ENCODE data around the gene ARHGEF16. TPM values are rescaled to one million over a fixed set of nuclear protein-coding genes. Genes with fewer than 3 reads are reported as not detected.

ARHGEF16 gene
- total RNA-seq, 1 experiment from 2014 or later: 25.1 TPM

- H3K36me3 ChIP-seq (ENCODE audit: low read depth): no peaks in the 10 kb centered on the region
- H2AFZ ChIP-seq: no peak overlapping the region
- no peaks in the 10 kb centered on the region for H3K9me2 ChIP-seq (ENCODE audit: insufficient read depth)
- no peak for DNase-seq
- H3K4me3 ChIP-seq: no peak overlapping the region
- BruUV-seq (replicated peaks): no TSS peak
- H3K27me3 ChIP-seq (ENCODE audit: insufficient read depth, low read depth): no peaks in the 10 kb centered on the region
- ChIA-PET POLR2A (ENCODE audit: unreplicated experiment) (no interaction called here), CTCF (no interaction called here)
- intact Hi-C loops (cut with micrococcal nuclease; ENCODE audit: unreplicated experiment): no loop called here
- H3K27ac ChIP-seq: no peak overlapping the region
- no peaks in the 10 kb centered on the region; the same call in 1 of the 2 replicates for H4K20me1 ChIP-seq (ENCODE audit: insufficient read depth)
- no peaks in the 10 kb centered on the region for H3K4me1 ChIP-seq (replicated peaks; ENCODE audit: insufficient read depth)
- H3K4me2 ChIP-seq: no peak overlapping the region
- H3F3A ChIP-seq (ENCODE audit: insufficient read depth, low read depth): peaks cover 12% of the 10 kb centered on the region; the same call in 1 of the 2 replicates
- H3K9me3 ChIP-seq (ENCODE audit: insufficient read depth, low read depth): no peaks in the 10 kb centered on the region
- H3K79me2 ChIP-seq (ENCODE audit: low read depth): no peaks in the 10 kb centered on the region
- TF ChIP-seq, protein P1, sequence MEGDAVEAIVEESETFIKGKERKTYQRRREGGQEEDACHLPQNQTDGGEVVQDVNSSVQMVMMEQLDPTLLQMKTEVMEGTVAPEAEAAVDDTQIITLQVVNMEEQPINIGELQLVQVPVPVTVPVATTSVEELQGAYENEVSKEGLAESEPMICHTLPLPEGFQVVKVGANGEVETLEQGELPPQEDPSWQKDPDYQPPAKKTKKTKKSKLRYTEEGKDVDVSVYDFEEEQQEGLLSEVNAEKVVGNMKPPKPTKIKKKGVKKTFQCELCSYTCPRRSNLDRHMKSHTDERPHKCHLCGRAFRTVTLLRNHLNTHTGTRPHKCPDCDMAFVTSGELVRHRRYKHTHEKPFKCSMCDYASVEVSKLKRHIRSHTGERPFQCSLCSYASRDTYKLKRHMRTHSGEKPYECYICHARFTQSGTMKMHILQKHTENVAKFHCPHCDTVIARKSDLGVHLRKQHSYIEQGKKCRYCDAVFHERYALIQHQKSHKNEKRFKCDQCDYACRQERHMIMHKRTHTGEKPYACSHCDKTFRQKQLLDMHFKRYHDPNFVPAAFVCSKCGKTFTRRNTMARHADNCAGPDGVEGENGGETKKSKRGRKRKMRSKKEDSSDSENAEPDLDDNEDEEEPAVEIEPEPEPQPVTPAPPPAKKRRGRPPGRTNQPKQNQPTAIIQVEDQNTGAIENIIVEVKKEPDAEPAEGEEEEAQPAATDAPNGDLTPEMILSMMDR (conservative IDR thresholded peaks at IDR 0.05): no peak
- no peak for TF ChIP-seq EZH2 (IDR thresholded peaks at IDR 0.05; ENCODE audit: low read depth)
These were observed 19.6 kb downstream of the ARHGEF16 start for GRCh38 chr1:3474016-3474415.

DNA sequence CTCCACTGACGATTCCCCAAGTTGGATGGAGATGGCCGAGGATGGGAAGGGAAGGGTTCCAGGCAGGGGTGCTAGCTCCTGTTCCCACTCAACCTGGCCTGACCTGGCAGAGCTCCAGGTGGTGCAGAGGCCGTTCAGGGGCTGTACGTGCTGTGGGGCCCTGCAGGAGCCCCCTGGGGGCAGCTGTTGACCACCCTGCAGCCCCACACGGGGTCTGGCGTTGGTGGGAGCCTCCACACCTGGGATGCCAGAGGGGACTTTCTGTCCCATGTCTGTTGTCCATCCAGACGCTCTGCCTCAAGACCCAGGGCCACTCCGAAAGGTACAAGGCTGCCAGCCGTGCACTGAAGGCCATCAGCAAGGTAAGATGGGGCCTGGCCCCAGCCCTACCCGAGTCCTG lies 20.0 kb downstream of the ARHGEF16 start:
- no peaks in the 10 kb centered on the region for H3K4me1 ChIP-seq (replicated peaks; ENCODE audit: insufficient read depth)
- BruUV-seq (replicated peaks): no TSS peak
- no peaks in the 10 kb centered on the region for H3K79me2 ChIP-seq (ENCODE audit: low read depth)
- H3K27ac ChIP-seq: no peak overlapping the region
- peaks cover 12% of the 10 kb centered on the region; the same call in 1 of the 2 replicates for H3F3A ChIP-seq (ENCODE audit: insufficient read depth, low read depth)
- POLR2A ChIA-PET (ENCODE audit: unreplicated experiment): no interaction called here
- no peaks in the 10 kb centered on the region for H3K9me3 ChIP-seq (ENCODE audit: insufficient read depth, low read depth)
- intact Hi-C loops (cut with micrococcal nuclease; ENCODE audit: unreplicated experiment): no loop called here
- H3K4me3 ChIP-seq: no peak overlapping the region
- H2AFZ ChIP-seq: no peak overlapping the region
- H3K36me3 ChIP-seq (ENCODE audit: low read depth): no peaks in the 10 kb centered on the region
- H3K9me2 ChIP-seq (ENCODE audit: insufficient read depth): no peaks in the 10 kb centered on the region
- H4K20me1 ChIP-seq (ENCODE audit: insufficient read depth): no peaks in the 10 kb centered on the region; the same call in 1 of the 2 replicates
- no peaks in the 10 kb centered on the region for H3K27me3 ChIP-seq (ENCODE audit: insufficient read depth, low read depth)
- CTCF ChIA-PET: no interaction called here
- H3K4me2 ChIP-seq: no peak overlapping the region
- TF ChIP-seq, protein P1 (conservative IDR thresholded peaks at IDR 0.05): no peak
- no peak for TF ChIP-seq EZH2 (IDR thresholded peaks at IDR 0.05; ENCODE audit: low read depth)
- DNase-seq: no peak

GRCh38 chr1:3475839-3476573 lies 21.5 kb downstream of the ARHGEF16 start:
- Histone ChIP-seq H3K36me3 (ENCODE audit: low read depth) (no peaks in the 10 kb centered on the region), H4K20me1 (ENCODE audit: insufficient read depth) (no peaks in the 10 kb centered on the region; the same call in 1 of the 2 replicates), H3K4me2 (no peak overlapping the region), H3K4me1 (replicated peaks; ENCODE audit: insufficient read depth) (no peaks in the 10 kb centered on the region; the same call in 1 of the 2 replicates), H3F3A (ENCODE audit: insufficient read depth, low read depth) (peaks cover 12% of the 10 kb centered on the region; the same call in 1 of the 2 replicates), H3K4me3 (no peak overlapping the region), H3K27ac (no peak overlapping the region), H2AFZ (no peak overlapping the region), H3K9me2 (ENCODE audit: insufficient read depth) (no peaks in the 10 kb centered on the region), H3K27me3 (ENCODE audit: insufficient read depth, low read depth) (no peaks in the 10 kb centered on the region), H3K9me3 (ENCODE audit: insufficient read depth, low read depth) (no peaks in the 10 kb centered on the region), H3K79me2 (ENCODE audit: low read depth) (no peaks in the 10 kb centered on the region)
- BruUV-seq (replicated peaks): no TSS peak
- no peak for DNase-seq
- CTCF ChIA-PET: no interaction called here
- POLR2A ChIA-PET (ENCODE audit: unreplicated experiment): no interaction called here
- TF ChIP-seq, protein P1 (conservative IDR thresholded peaks at IDR 0.05): no peak
- no peak for TF ChIP-seq EZH2 (IDR thresholded peaks at IDR 0.05; ENCODE audit: low read depth)
- intact Hi-C loops (cut with micrococcal nuclease; ENCODE audit: unreplicated experiment): no loop called here

Data from PC-9 (cell line).